Endometrium (tissue), 2 donors: ENCODE results near the gene LRRC4B.

Experiments
- FAIRE-seq: peaks from 2 replicates; lab custom pipeline; 2012; peaks lifted over from hg19 to GRCh38; lab: Jason Lieb, UNC
- donor health status: control.
- donor health status: control.

LRRC4B gene

GRCh38 chr19:50519006-50519575 lies 49.1 kb downstream of the LRRC4B start:
- no peak for FAIRE-seq

- FAIRE-seq = no peak
Observed at GRCh38 chr19:50518091-50519005, 49.9 kb downstream of the LRRC4B start.

- no peak for FAIRE-seq
Observed at GRCh38 chr19:50517704-50518075, 50.5 kb downstream of the LRRC4B start.

GRCh38 chr19:50516964-50517703 lies 51.1 kb downstream of the LRRC4B start:
- no peak for FAIRE-seq

GRCh38 chr19:50516456-50516855 lies 51.8 kb downstream of the LRRC4B start:
- no peak for FAIRE-seq

- FAIRE-seq = no peak
Observed at GRCh38 chr19:50515168-50515561, 53.1 kb downstream of the LRRC4B start.

- no peak for FAIRE-seq
Observed at GRCh38 chr19:50514346-50515167, 53.7 kb downstream of the LRRC4B start.

GRCh38 chr19:50513746-50514345 lies 54.4 kb downstream of the LRRC4B start, which contains the start of gene ASPDH:
Gene ASPDH (minus strand): TSS chr19:50513913. CDS start chr19:50513823, 90 bp downstream.
- FAIRE-seq = no peak

- FAIRE-seq = no peak
Observed at GRCh38 chr19:50512999-50513745, 55.1 kb downstream of the LRRC4B start.

- FAIRE-seq = no peak
Observed at GRCh38 chr19:50512112-50512998, 55.9 kb downstream of the LRRC4B start.

GRCh38 chr19:50511069-50511822 lies 57.0 kb downstream of the LRRC4B start, which contains the start of gene JOSD2:
Gene JOSD2 (minus strand): TSS chr19:50511191. CDS start chr19:50510431, 760 bp downstream.
- FAIRE-seq = peak; percentile 97

- no peak for FAIRE-seq
Observed at GRCh38 chr19:50510700-50511068, 57.6 kb downstream of the LRRC4B start.

- FAIRE-seq = no peak
Observed at GRCh38 chr19:50510121-50510670, 58.0 kb downstream of the LRRC4B start.

- no peak for FAIRE-seq
Observed at GRCh38 chr19:50509366-50509765, 58.9 kb downstream of the LRRC4B start.

GRCh38 chr19:50508843-50509190 lies 59.4 kb downstream of the LRRC4B start:
- no peak for FAIRE-seq

- FAIRE-seq = no peak
Observed at GRCh38 chr19:50507376-50507775, 60.9 kb downstream of the LRRC4B start.

- FAIRE-seq = no peak
Observed at GRCh38 chr19:50506700-50507099, 61.5 kb downstream of the LRRC4B start.

- FAIRE-seq = no peak
Observed at GRCh38 chr19:50505856-50506611, 62.2 kb downstream of the LRRC4B start.
